Mucosa of descending colon (tissue), 3 donors: ENCODE data around the gene CHST12. TPM values are rescaled to one million over a fixed set of nuclear protein-coding genes. Genes with fewer than 3 reads are reported as not detected.

Experiments
- ATAC-seq: fragments of 200-7000 bp; cut with Tn5 transposase; one replicate; pipeline ENCODE4 v1.9.1; 2020; ENCODE audit warnings: mild to moderate bottlenecking, moderate library complexity
- DNase-seq, 3 donors: peaks; one replicate each; pipeline ENCODE4 v3.0.0-alpha.2; 2020
- H3K36me3 ChIP-seq: fragments of 200-600 bp; one replicate; pipeline ENCODE4 v1.8.0; 2021; ENCODE audit warnings: low read depth, mild to moderate bottlenecking
- H3K4me1 ChIP-seq: fragments of 200-600 bp; one replicate; pipeline ENCODE4 v1.8.0; 2021; ENCODE audit warnings: low read depth, mild to moderate bottlenecking
- H3K4me3 ChIP-seq: fragments of 200-600 bp; one replicate; pipeline ENCODE4 v1.8.0; 2021; ENCODE audit warnings: mild to moderate bottlenecking
- H3K9me3 ChIP-seq: fragments of 200-600 bp; one replicate; pipeline ENCODE4 v1.8.0; 2021; ENCODE audit warnings: mild to moderate bottlenecking
- intact Hi-C, 2 donors: fragments of 100-400 bp; cut with DNase I in 1 of 2; cut with micrococcal nuclease in 1 of 2; formaldehyde crosslinking; loops; one replicate each; pipeline versions ENCODE4 v1.11.0 to v1.11.1; 2022; cut with DNase I, micrococcal nuclease
- total RNA-seq, 3 donors: library from RNA; stranded (reverse); fragmentation: NEBNext Ultra II Directional in 2 of 3; extraction: Animal tissue kit (Norgen Biotek cat#: 25700) in 2 of 3; gene quantifications; one replicate each; pipeline versions ENCODE4 v1.2.1 to v1.2.4, GENCODE V29; 2021 to 2023
- TF ChIP-seq, protein P1 (sequence below): fragments of 200-600 bp; IDR thresholded peaks from one replicate; pipeline ENCODE4 v1.8.0; 2022; ENCODE audit warnings: antibody characterized with exemption, mild to moderate bottlenecking
- donor health status: DM: no; HTN: no; CAD: no; lungs with moderate emphysema.
- donor health status: DM: no; HTN: no; CAD: no.
- donor health status: DM: no; HTN: yes; CAD: no.

CHST12 gene
- total RNA-seq, 3 donors from 2014 or later: 10.7 to 20.9 (median 12.2) TPM

DNA sequence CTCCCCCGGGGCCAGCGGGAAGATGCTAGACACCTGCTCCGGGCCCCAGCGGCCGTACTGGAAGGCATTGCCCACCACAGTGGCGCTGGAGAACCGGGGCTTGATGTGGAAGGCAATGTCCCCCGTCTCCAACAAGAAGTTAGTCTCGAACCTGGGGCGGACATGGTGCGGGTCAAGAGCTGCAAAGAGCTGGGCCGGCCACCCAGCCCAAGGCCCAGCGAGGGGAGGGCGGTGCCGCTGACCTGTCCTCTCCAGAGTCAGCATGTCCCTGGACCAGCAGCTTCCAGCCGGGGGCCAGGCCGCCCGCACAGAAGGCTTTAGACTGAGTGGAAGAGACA is 72.2 kb downstream of the CHST12 start:
- ATAC-seq (no peak), DNase-seq (peak in 1 of 3 donors; percentile 48)
- Histone ChIP-seq H3K36me3 (no peaks in the 10 kb centered on the region), H3K4me3 (no peak overlapping the region), H3K9me3 (no peaks in the 10 kb centered on the region), H3K4me1 (peaks cover 17% of the 10 kb centered on the region)
- TF ChIP-seq, protein P1, sequence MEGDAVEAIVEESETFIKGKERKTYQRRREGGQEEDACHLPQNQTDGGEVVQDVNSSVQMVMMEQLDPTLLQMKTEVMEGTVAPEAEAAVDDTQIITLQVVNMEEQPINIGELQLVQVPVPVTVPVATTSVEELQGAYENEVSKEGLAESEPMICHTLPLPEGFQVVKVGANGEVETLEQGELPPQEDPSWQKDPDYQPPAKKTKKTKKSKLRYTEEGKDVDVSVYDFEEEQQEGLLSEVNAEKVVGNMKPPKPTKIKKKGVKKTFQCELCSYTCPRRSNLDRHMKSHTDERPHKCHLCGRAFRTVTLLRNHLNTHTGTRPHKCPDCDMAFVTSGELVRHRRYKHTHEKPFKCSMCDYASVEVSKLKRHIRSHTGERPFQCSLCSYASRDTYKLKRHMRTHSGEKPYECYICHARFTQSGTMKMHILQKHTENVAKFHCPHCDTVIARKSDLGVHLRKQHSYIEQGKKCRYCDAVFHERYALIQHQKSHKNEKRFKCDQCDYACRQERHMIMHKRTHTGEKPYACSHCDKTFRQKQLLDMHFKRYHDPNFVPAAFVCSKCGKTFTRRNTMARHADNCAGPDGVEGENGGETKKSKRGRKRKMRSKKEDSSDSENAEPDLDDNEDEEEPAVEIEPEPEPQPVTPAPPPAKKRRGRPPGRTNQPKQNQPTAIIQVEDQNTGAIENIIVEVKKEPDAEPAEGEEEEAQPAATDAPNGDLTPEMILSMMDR: no peak
- intact Hi-C loops: loop anchor here in 1 of 2 donors (10.0 kb wide), 1 partner anchor 209 kb away; the partner anchor contains the start of gene AMZ1

DNA sequence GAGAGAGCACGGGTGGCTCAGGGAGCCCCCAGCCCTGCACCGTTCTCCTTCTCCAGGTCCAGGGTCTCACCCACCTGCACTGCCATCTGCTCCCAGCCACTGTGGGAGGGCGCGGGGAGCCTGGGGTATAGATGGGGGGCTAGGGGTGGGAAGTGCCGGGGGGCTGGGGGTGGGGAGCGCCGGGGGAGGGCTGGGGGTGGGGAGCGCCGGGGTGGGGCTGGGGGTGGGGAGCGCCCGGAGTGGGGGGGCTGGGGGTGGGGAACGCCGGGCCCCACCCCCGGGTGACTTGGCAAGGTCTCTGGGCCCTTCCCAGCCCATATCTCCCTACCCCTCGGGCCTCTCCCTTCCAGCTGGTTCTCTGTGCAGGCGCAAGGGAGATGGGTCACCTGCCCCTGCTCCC is 72.9 kb downstream of the CHST12 start, which contains the start of gene GRIFIN:
TSS of gene GRIFIN (minus strand) at position 101 of the 400 bp plus-strand sequence. CDS start at position 86, 15 bp downstream.
- TF ChIP-seq, protein P1: no peak
- Histone ChIP-seq H3K9me3 (no peaks in the 10 kb centered on the region), H3K4me3 (no peak within 1 kb of the TSS), H3K36me3 (no peaks in the 10 kb centered on the region), H3K4me1 (peaks cover 17% of the 10 kb centered on the region)
- no peak for DNase-seq
- ATAC-seq: no peak
- intact Hi-C loops: loop anchor here in 1 of 2 donors (10.0 kb wide), 1 partner anchor 209 kb away; the partner anchor contains the start of gene AMZ1

DNA sequence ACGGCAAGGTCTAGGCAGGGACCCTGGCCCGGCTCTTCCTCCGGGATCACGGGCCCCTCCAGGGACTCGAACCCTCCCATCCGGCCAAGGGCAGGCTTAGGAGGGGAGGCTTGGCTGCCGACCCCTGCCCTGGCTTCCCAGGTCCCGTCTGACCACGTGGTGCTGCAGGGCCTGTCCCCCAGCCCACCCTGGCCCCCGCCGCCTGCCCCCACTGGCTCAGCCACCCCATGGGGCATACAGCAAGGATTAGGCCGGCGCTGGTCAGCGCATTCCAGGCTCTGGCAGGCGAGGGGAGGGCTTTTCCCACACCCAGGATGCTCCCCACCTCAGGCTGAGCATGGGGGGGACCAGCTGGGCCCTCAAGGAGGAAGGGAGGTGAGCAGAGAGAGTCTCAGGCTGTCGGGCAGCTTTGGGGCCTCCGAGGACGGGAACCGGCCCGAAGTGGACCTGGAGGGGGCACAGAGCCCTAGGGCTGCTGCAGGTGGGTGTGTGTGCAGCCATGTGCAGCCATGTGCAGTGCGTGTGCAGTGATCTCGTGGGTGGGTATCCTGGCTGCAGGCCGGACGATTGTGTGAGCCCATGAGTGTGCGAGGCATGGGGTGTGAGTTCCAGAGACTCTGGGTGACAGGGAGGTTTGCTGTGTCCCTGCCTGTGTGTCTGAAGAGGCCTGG is 73.5 kb downstream of the CHST12 start:
- Histone ChIP-seq H3K36me3 (no peaks in the 10 kb centered on the region), H3K9me3 (no peaks in the 10 kb centered on the region), H3K4me1 (peaks cover 17% of the 10 kb centered on the region), H3K4me3 (no peak overlapping the region)
- no peak for ATAC-seq
- TF ChIP-seq, protein P1: no peak
- intact Hi-C loops: loop anchor here in 1 of 2 donors (10.0 kb wide), 1 partner anchor 208 kb away; the partner anchor contains the start of gene AMZ1
- DNase-seq: peak in 1 of 3 donors; percentile 52

DNA sequence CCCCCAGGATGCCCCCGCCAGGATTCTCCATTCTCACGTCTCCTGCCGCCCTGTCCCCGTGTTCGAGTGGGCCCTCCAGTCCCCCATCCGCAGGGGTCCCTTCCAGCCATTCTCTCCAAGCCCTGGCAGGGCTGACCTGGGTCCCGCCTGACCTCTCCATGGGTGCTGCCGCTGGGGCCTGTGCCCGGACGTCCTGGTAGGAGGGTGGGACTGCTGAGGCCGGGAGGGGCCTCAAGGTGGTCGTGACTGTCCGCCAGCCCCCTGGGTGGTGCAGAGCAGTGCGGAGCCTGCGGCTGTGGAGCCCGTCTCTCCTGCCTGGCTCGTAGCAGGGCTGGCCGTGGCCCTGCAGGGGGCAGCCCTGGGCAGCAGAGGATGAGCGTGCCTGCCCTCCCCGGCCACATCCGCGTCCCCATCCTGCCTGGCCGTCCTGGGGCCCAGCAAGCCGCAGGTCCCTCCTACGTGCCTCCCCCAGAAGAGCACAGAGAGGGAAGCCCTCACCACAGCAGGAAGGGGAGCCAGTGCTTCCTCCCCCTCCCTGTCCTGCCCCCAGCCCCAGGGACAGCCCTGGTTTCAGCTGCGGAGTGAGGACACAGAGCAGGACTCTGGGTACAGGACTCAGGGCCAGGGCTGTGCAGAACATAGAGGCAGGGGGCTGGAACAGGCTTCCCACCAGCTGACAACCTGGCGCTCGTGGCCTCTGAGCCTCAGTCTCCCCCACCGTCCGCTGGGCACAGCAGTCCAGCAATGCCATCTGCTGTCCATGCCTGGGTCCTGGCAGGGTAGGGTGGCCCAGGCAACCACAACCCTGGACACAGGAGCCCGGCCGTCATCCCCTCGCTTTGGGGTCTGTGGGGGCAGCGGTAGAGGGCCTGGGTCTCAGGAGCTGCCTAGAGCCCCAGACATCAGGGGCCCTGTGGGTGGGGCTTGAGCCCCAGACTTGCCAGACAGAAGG is 74.3 kb downstream of the CHST12 start:
- TF ChIP-seq, protein P1: peak; percentile 76
- Histone ChIP-seq H3K4me1 (peaks cover 17% of the 10 kb centered on the region), H3K9me3 (peaks cover 2% of the 10 kb centered on the region), H3K36me3 (no peaks in the 10 kb centered on the region), H3K4me3 (no peak overlapping the region)
- peak; percentile 74 to 83 (median 79) for DNase-seq
- intact Hi-C loops: loop anchor here in 1 of 2 donors (10.0 kb wide), 1 partner anchor 207 kb away; the partner anchor contains the start of gene AMZ1
- ATAC-seq: peak; percentile 90

DNA sequence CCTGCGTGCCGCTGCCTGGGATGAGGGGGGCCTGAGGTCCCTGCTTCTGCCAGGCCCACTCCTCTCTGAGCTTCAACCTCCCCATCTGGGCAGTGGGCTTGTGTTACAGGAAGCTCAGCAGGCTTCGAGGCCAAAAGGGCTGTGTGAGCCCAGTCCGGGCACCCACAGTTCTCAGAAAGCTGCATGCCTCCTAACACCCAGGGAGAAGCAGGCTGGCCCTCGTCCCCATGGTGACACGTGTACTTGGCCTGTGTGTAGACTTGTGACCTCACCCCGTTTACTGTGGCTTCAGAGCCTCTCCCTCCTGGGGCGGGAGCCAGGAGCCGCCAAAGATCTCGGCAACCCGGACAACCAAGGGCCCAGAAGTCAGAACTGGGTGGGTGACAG is 75.0 kb downstream of the CHST12 start:
- peak; percentile 88 for ATAC-seq
- DNase-seq: peak; percentile 81 to 84 (median 83)
- TF ChIP-seq, protein P1: no peak
- Histone ChIP-seq H3K4me3 (no peak overlapping the region), H3K36me3 (no peaks in the 10 kb centered on the region), H3K4me1 (peaks cover 17% of the 10 kb centered on the region), H3K9me3 (peaks cover 9% of the 10 kb centered on the region)
- intact Hi-C loops: loop anchor here in 1 of 2 donors (10.0 kb wide), 1 partner anchor 206 kb away; the partner anchor contains the start of gene AMZ1
